ENCODE data around the gene ABHD6.
"Not testable (repeated sequence)": the region's sequence is repeated elsewhere in the genome, so short reads cannot be mapped to it uniquely, and the experiment has no call there.

ABHD6 gene

DNA sequence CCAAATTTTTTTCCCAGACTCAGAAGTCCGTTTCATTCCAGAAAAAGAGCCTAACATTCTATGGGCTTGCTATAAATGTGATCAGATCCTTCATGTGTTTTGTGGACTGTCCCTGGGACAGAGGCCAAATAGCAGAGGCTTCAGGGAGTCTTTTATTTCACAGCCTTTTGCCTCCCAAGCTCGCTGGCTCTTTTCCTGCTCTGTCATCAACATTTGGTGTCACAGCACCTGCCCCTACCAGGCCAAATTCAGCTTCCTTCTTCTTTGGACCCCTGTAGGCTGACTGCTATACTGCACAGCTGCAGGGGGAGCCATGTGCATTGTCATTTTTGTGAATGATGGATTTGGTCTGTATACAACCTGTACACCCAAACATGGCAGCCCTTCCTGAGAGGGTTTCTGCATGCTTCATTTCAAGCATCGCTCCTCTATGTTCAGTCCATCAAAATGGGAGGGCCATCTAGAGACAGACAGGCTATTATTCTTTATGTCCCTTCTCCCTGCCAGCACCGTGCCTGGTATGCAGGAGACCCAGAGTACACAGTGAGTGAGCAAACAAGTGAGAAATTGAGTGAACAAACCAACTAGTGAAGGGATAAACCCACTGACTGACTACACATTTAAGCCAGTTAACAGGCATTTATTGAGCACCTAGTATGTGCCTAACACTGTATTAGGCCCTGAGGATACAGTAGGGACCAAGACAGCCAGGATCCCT is 50.6 kb downstream of the ABHD6 start:
- ChIA-PET POLR2A (no interaction called here), CTCF (interaction anchor here (0.7 to 1.3 kb wide), 2 partner anchors 11 to 297 kb away, joined by 3 to 4 read pairs; no protein-coding TSS in a partner anchor)
- peaks cover 0 to 18% of the 10 kb centered on the region in 2 experiments; a peak in 1 of 3 replicates for H3K36me3 ChIP-seq (ENCODE audit: control insufficient read depth in 2 of 2, insufficient read depth in 1 of 2, low read length in 2 of 2)
- no peak overlapping the region for H3K27ac ChIP-seq (ENCODE audit: extremely low read depth, low read depth, low read length)
- no peak overlapping the region for H3K4me3 ChIP-seq (ENCODE audit: low read depth, low read length)
- TF ChIP-seq GLIS2 (tag by site-specific recombination; IDR thresholded peaks at IDR 0.05) = no peak
- no peak for TF ChIP-seq ZNF302 (tag by site-specific recombination; IDR thresholded peaks at IDR 0.05; ENCODE audit: low read depth)
- no peak for TF ChIP-seq ZFP3 (tag by site-specific recombination; IDR thresholded peaks at IDR 0.05; ENCODE audit: low read depth)
- no peak for TF ChIP-seq ZBTB10 (tag by site-specific recombination; IDR thresholded peaks at IDR 0.05)
- TF ChIP-seq ZNF121 (tag by site-specific recombination; IDR thresholded peaks at IDR 0.05) = no peak
- TF ChIP-seq, protein P1, sequence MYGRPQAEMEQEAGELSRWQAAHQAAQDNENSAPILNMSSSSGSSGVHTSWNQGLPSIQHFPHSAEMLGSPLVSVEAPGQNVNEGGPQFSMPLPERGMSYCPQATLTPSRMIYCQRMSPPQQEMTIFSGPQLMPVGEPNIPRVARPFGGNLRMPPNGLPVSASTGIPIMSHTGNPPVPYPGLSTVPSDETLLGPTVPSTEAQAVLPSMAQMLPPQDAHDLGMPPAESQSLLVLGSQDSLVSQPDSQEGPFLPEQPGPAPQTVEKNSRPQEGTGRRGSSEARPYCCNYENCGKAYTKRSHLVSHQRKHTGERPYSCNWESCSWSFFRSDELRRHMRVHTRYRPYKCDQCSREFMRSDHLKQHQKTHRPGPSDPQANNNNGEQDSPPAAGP (tag by site-specific recombination; IDR thresholded peaks at IDR 0.05) = no peak
- TF ChIP-seq, protein P2, sequence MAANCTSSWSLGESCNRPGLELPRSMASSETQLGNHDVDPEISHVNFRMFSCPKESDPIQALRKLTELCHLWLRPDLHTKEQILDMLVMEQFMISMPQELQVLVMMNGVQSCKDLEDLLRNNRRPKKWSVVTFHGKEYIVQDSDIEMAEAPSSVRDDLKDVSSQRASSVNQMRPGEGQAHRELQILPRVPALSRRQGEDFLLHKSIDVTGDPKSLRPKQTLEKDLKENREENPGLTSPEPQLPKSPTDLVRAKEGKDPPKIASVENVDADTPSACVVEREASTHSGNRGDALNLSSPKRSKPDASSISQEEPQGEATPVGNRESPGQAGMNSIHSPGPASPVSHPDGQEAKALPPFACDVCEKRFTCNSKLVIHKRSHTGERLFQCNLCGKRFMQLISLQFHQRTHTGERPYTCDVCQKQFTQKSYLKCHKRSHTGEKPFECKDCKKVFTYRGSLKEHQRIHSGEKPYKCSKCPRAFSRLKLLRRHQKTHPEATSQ (tag by site-specific recombination; IDR thresholded peaks at IDR 0.05) = no peak
- TF ChIP-seq ZNF311 (tag by site-specific recombination; IDR thresholded peaks at IDR 0.05; ENCODE audit: borderline replicate concordance) = no peak
- TF ChIP-seq ZNF580 (tag by site-specific recombination; IDR thresholded peaks at IDR 0.05) = no peak
- TF ChIP-seq ZNF830 (tag by site-specific recombination; IDR thresholded peaks at IDR 0.05; ENCODE audit: low read depth) = no peak
- TF ChIP-seq SALL2 (tag by site-specific recombination; IDR thresholded peaks at IDR 0.05; ENCODE audit: borderline replicate concordance) = no peak
- no peak for TF ChIP-seq ZNF518A (tag by site-specific recombination; conservative IDR thresholded peaks at IDR 0.05; ENCODE audit: low read depth)
- no peak for TF ChIP-seq ZNF791 (tag by site-specific recombination; IDR thresholded peaks at IDR 0.05)
- TF ChIP-seq HOXC10 (CRISPR knock-in tag; IDR thresholded peaks at IDR 0.05) = no peak
- no peak for TF ChIP-seq ZEB2 (tag by site-specific recombination; IDR thresholded peaks at IDR 0.05)
- no peaks in the 10 kb centered on the region for H3K9me3 ChIP-seq (ENCODE audit: control insufficient read depth, insufficient read depth, low read depth, low read length)
- no peaks in the 10 kb centered on the region for H3K4me1 ChIP-seq (ENCODE audit: control insufficient read depth, insufficient read depth, low read length)

DNA sequence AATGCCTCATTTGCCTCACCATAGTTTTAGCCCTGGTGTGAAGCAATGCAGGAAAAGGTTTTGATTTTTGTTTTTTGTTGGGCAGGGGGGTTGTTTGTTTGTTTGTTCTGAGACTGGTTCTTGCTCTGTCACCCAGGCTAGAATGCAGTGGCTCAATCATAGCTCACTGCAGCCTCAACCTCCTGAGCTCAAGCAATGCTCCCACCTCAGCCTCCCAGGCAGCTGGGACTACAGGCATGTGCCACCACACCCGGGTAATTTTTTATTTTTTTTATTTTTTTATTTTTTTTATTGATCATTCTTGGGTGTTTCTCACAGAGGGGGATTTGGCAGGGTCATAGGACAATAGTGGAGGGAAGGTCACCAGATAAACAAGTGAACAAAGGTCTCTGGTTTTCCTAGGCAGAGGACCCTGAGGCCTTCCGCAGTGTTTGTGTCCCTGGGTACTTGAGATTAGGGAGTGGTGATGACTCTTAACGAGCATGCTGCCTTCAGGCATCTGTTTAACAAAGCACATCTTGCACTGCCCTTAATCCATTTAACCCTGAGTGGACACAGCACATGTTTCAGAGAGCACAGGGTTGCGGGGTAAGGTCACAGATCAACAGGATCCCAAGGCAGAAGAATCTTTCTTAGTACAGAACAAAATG is 51.5 kb downstream of the ABHD6 start:
- CTCF ChIA-PET; POLR2A ChIA-PET; H3K9me3 ChIP-seq (ENCODE audit: control insufficient read depth, insufficient read depth, low read depth, low read length); H3K4me1 ChIP-seq (ENCODE audit: control insufficient read depth, insufficient read depth, low read length); H3K4me3 ChIP-seq (ENCODE audit: low read depth, low read length); H3K27ac ChIP-seq (ENCODE audit: extremely low read depth, low read depth, low read length): not testable (repeated sequence)
- H3K36me3 ChIP-seq (ENCODE audit: control insufficient read depth in 2 of 2, insufficient read depth in 1 of 2, low read length in 2 of 2) = peaks cover 0 to 18% of the 10 kb centered on the region in 2 experiments; a peak in 1 of 3 replicates

- H3K27ac ChIP-seq (ENCODE audit: extremely low read depth, low read depth, low read length); POLR2A ChIA-PET; H3K4me1 ChIP-seq (ENCODE audit: control insufficient read depth, insufficient read depth, low read length); CTCF ChIA-PET; H3K4me3 ChIP-seq (ENCODE audit: low read depth, low read length); H3K9me3 ChIP-seq (ENCODE audit: control insufficient read depth, insufficient read depth, low read depth, low read length): not testable (repeated sequence)
- H3K36me3 ChIP-seq (ENCODE audit: control insufficient read depth in 2 of 2, insufficient read depth in 1 of 2, low read length in 2 of 2) = peaks cover 0 to 11% of the 10 kb centered on the region in 2 experiments; a peak in 2 of 3 replicates
These were observed 52.9 kb downstream of the ABHD6 start for GRCh38 chr3:58290446-58290845.

All from HEK293 (cell line).